ENCODE data around the gene FAM50A. TPM values are rescaled to one million over a fixed set of nuclear protein-coding genes. Genes with fewer than 3 reads are reported as not detected.
A peak's percentile ranks its signal among the peaks of the same experiment; 100 is the strongest.

Gene FAM50A
- total RNA-seq, 1 donor from 2014 or later: 80.0 TPM

GRCh38 chrX:154488336-154489075, 44.6 kb downstream of the FAM50A start:
- no peak for DNase-seq (ENCODE audit: low read depth)
- no peak for TF ChIP-seq CTCF (IDR thresholded peaks at IDR 0.05; ENCODE audit: insufficient read depth, low read length, poor library complexity, severe bottlenecking)
- Histone ChIP-seq H3K4me3 (ENCODE audit: low read depth, low read length) (no peak overlapping the region), H3K27me3 (ENCODE audit: control insufficient read depth, insufficient read depth, low read length) (no peaks in the 10 kb centered on the region), H3K36me3 (ENCODE audit: control insufficient read depth, insufficient read depth, low read length) (no peaks in the 10 kb centered on the region)

GRCh38 chrX:154489182-154489581, 45.2 kb downstream of the FAM50A start:
- Histone ChIP-seq H3K27me3 (ENCODE audit: control insufficient read depth, insufficient read depth, low read length) (no peaks in the 10 kb centered on the region), H3K36me3 (ENCODE audit: control insufficient read depth, insufficient read depth, low read length) (no peaks in the 10 kb centered on the region), H3K4me3 (ENCODE audit: low read depth, low read length) (no peak overlapping the region)
- TF ChIP-seq CTCF (IDR thresholded peaks at IDR 0.05; ENCODE audit: insufficient read depth, low read length, poor library complexity, severe bottlenecking): no peak
- DNase-seq (ENCODE audit: low read depth): no peak

GRCh38 chrX:154490021-154490413, 46.1 kb downstream of the FAM50A start:
- H3K4me3 ChIP-seq (ENCODE audit: low read depth, low read length): peak overlapping the region; percentile 59
- DNase-seq (ENCODE audit: low read depth): no peak
- no peaks in the 10 kb centered on the region for H3K36me3 ChIP-seq (ENCODE audit: control insufficient read depth, insufficient read depth, low read length)
- H3K27me3 ChIP-seq (ENCODE audit: control insufficient read depth, insufficient read depth, low read length): no peaks in the 10 kb centered on the region
- no peak for TF ChIP-seq CTCF (IDR thresholded peaks at IDR 0.05; ENCODE audit: insufficient read depth, low read length, poor library complexity, severe bottlenecking)

- DNase-seq (ENCODE audit: low read depth): peak; percentile 61
- TF ChIP-seq CTCF (IDR thresholded peaks at IDR 0.05; ENCODE audit: insufficient read depth, low read length, poor library complexity, severe bottlenecking): no peak
- no peaks in the 10 kb centered on the region for H3K27me3 ChIP-seq (ENCODE audit: control insufficient read depth, insufficient read depth, low read length)
These were observed 46.6 kb downstream of the FAM50A start, which contains the start of gene SLC10A3 for GRCh38 chrX:154490414-154491083. SLC10A3 (minus strand) TSS chrX:154490629; CDS start chrX:154488940, 1,689 bp downstream.

GRCh38 chrX:154494715-154495114, 50.8 kb downstream of the FAM50A start:
- DNase-seq (ENCODE audit: low read depth): no peak
- no peak overlapping the region for H3K4me3 ChIP-seq (ENCODE audit: low read depth, low read length)

More at GRCh38 chrX:154490414-154491083, 46.6 kb downstream of the FAM50A start, which contains the start of gene SLC10A3:
- no peaks in the 10 kb centered on the region for H3K36me3 ChIP-seq (ENCODE audit: control insufficient read depth, insufficient read depth, low read length)
- H3K4me3 ChIP-seq (ENCODE audit: low read depth, low read length): peak within 1 kb of the TSS; percentile 59

More at GRCh38 chrX:154494715-154495114, 50.8 kb downstream of the FAM50A start:
- H3K36me3 ChIP-seq (ENCODE audit: control insufficient read depth, insufficient read depth, low read length): no peaks in the 10 kb centered on the region
- TF ChIP-seq CTCF (IDR thresholded peaks at IDR 0.05; ENCODE audit: insufficient read depth, low read length, poor library complexity, severe bottlenecking): no peak
- H3K27me3 ChIP-seq (ENCODE audit: control insufficient read depth, insufficient read depth, low read length): no peaks in the 10 kb centered on the region

Data from kidney epithelial cell (primary cell).